HepG2 (cell line): Measurements from ENCODE around the gene IRAK1BP1. TPM values are rescaled to one million over a fixed set of nuclear protein-coding genes. Genes with fewer than 3 reads are reported as not detected.

Experiments used
- ATAC-seq: fragments of 200-7000 bp; cut with Tn5 transposase; 3 replicates; pipeline ENCODE4 v1.9.1; 2020; ENCODE audit warnings: mild to moderate bottlenecking, moderate library complexity
- BruUV-seq: library from RNA; stranded (reverse); fragments of 400-500 nt; replicated peaks from 2 replicates; lab custom pipeline; 2021; lab: Mats Ljungman, UMichigan
- CTCF ChIA-PET: fragments of 300-600 bp; formaldehyde crosslinking; extraction: SDS; loops from one replicate; lab custom pipeline; 2021; ENCODE audit warnings: low total read pairs, inconsistent platforms, low intra/inter-chr PET ratio; lab: Yijun Ruan, JAX
- POLR2A ChIA-PET: fragments of 350-600 bp; sonication (Branson Sonifier 250); formaldehyde crosslinking; loops from one replicate; lab custom pipeline; 2020; ENCODE audit warnings: antibody characterized with exemption, inconsistent platforms; lab: Yijun Ruan, JAX
- DNase-seq: peaks from one replicate; pipeline ENCODE4 v3.0.0-alpha.2; 2015; ENCODE audit warnings: low spot score
- FAIRE-seq: peaks from 3 replicates; lab custom pipeline; 2011; peaks lifted over from hg19 to GRCh38; lab: Jason Lieb, UNC
- H2AFZ ChIP-seq: one replicate; pipeline ENCODE4 v1.6.1; 2011; ENCODE audit warnings: low read length, inconsistent platforms
- H3K27ac ChIP-seq: fragments of 300-600 bp; 3 replicates; pipeline ENCODE4 v1.8.0; 2011; ENCODE audit warnings: mixed run types, mild to moderate bottlenecking, mixed read lengths, low read length, inconsistent platforms; ENCODE audit not compliant: insufficient read depth; ENCODE audit errors: extremely low read length
- H3K27me3 ChIP-seq, 2 experiments: fragments of 200-600 bp in 1 of 2; 2 replicates in 1 of 2; 3 replicates in 1 of 2; pipeline versions ENCODE4 v1.6.0 to v1.8.0; 2011; ENCODE audit warnings: low read length in 2 of 2, mild to moderate bottlenecking in 2 of 2, moderate library complexity in 2 of 2, inconsistent platforms in 1 of 2; ENCODE audit not compliant: insufficient read depth in 2 of 2, control insufficient read depth in 1 of 2
- H3K36me3 ChIP-seq, 2 experiments: fragments of 200-600 bp in 1 of 2; replicated peaks in 1 of 2; 2 replicates in 1 of 2; 3 replicates in 1 of 2; pipeline versions ENCODE4 v1.5.1 to v1.8.0; 2011; ENCODE audit warnings: low read length in 2 of 2, inconsistent platforms in 1 of 2; ENCODE audit not compliant: insufficient read depth in 2 of 2, control insufficient read depth in 1 of 2
- H3K4me1 ChIP-seq: 2 replicates; pipeline ENCODE4 v1.5.1; 2012; ENCODE audit warnings: low read length, inconsistent platforms; ENCODE audit not compliant: insufficient read depth
- H3K4me2 ChIP-seq: 2 replicates; pipeline ENCODE4 v1.6.0; 2011; ENCODE audit warnings: low read depth, low read length, inconsistent platforms
- H3K4me3 ChIP-seq, 3 experiments: fragments of 200-600 bp in 1 of 3; sonication (generic), shearing (Covaris generic) in 1 of 3; replicated peaks in 1 of 3; 2 replicates each; pipeline ENCODE4 v1.5.1; 2011 to 2016; ENCODE audit warnings: low read length in 3 of 3, inconsistent platforms in 2 of 3, low read depth in 2 of 3, mild to moderate bottlenecking in 2 of 3, control low read depth in 1 of 3, mixed read lengths in 1 of 3; ENCODE audit not compliant: insufficient read depth in 1 of 3
- H3K79me2 ChIP-seq: one replicate; pipeline ENCODE4 v1.6.1; 2011; ENCODE audit warnings: low read length, inconsistent platforms; ENCODE audit not compliant: insufficient read depth
- H3K9ac ChIP-seq: 2 replicates; pipeline ENCODE4 v1.6.0; 2011; ENCODE audit warnings: mild to moderate bottlenecking, low read depth, low read length, inconsistent platforms; ENCODE audit not compliant: insufficient read depth
- H3K9me3 ChIP-seq: 2 replicates; pipeline ENCODE4 v1.5.1; 2012; ENCODE audit warnings: mild to moderate bottlenecking, low read length
- H4K20me1 ChIP-seq: 2 replicates; pipeline ENCODE4 v1.6.0; 2011; ENCODE audit warnings: inconsistent platforms, mild to moderate bottlenecking, low read length, moderate library complexity; ENCODE audit not compliant: insufficient read depth
- ARNTL ChIP-seq: sonication (generic); formaldehyde crosslinking; IDR thresholded peaks from 2 replicates; pipeline ENCODE4 v1.4.0; 2020; ENCODE audit warnings: mild to moderate bottlenecking, missing genetic modification reagents
- NCOA1 ChIP-seq: sonication (generic); formaldehyde crosslinking; IDR thresholded peaks from 2 replicates; pipeline ENCODE4 v1.9.0; 2021; ENCODE audit warnings: missing genetic modification reagents
- NPAS2 ChIP-seq: sonication (generic); formaldehyde crosslinking; IDR thresholded peaks from 2 replicates; pipeline ENCODE4 v1.8.0; 2022; ENCODE audit warnings: mild to moderate bottlenecking, missing genetic modification reagents, borderline replicate concordance
- NR2F2 ChIP-seq: IDR thresholded peaks from 2 replicates; pipeline ENCODE4 v1.6.1; 2012; ENCODE audit warnings: low read depth, inconsistent platforms, borderline replicate concordance
- PLSCR1 ChIP-seq: sonication (generic); formaldehyde crosslinking; IDR thresholded peaks from 2 replicates; pipeline ENCODE4 v1.5.0; 2020; ENCODE audit warnings: missing genetic modification reagents, mild to moderate bottlenecking, borderline replicate concordance
- PPARG ChIP-seq: conservative IDR thresholded peaks from 2 replicates; pipeline ENCODE4 v1.6.1; 2016; ENCODE audit warnings: missing biosample characterization, missing genetic modification reagents
- PTBP1 ChIP-seq: fragments of 200-400 bp; formaldehyde crosslinking; IDR thresholded peaks from 2 replicates; pipeline ENCODE4 v1.6.1; 2018; ENCODE audit warnings: low read length, low read depth; ENCODE audit not compliant: poor library complexity, severe bottlenecking
- RAD21 ChIP-seq: fragments of 450-650 bp; formaldehyde crosslinking; IDR thresholded peaks from 2 replicates; pipeline ENCODE4 v1.5.0; 2020; ENCODE audit warnings: mild to moderate bottlenecking
- ZNF282 ChIP-seq: fragments of 450-650 bp; IDR thresholded peaks from 2 replicates; pipeline ENCODE4 v1.6.1; 2018; ENCODE audit not compliant: partially characterized antibody
- ZNF558 ChIP-seq: sonication (generic); formaldehyde crosslinking; IDR thresholded peaks from 2 replicates; pipeline ENCODE4 v1.9.0; 2022; ENCODE audit warnings: mild to moderate bottlenecking, missing genetic modification reagents, borderline replicate concordance
- ZNF607 ChIP-seq: sonication (generic); formaldehyde crosslinking; IDR thresholded peaks from 2 replicates; pipeline ENCODE4 v1.5.1; 2020; ENCODE audit warnings: missing genetic modification reagents, mild to moderate bottlenecking, borderline replicate concordance
- ZNF644 ChIP-seq: IDR thresholded peaks from 2 replicates; pipeline ENCODE4 v1.6.1; 2016; ENCODE audit warnings: low read depth
- ZNF781 ChIP-seq: sonication (generic); formaldehyde crosslinking; IDR thresholded peaks from 2 replicates; pipeline ENCODE4 v1.5.1; 2020; ENCODE audit warnings: borderline replicate concordance, mild to moderate bottlenecking, missing genetic modification reagents; ENCODE audit errors: not compliant biosample characterization
- WGBS: methylation state at CpG from one replicate; pipeline ENCODE4 v1.1.6; 2017; ENCODE audit warnings: low lambda C conversion rate; 5-methylcytosine and 5-hydroxymethylcytosine counted together
- in situ Hi-C: cut with HindIII; loops from 2 replicates; pipeline ENCODE4 v1.10.0; 2017; ENCODE audit warnings: low pct_unique_long_range_greater_than_20kb; ENCODE audit not compliant: extremely low pct_ligation_motif_present
- intact Hi-C: fragments of 100-400 bp; cut with micrococcal nuclease; formaldehyde crosslinking; loops from one replicate; pipeline ENCODE4 v1.10.0; 2022; ENCODE audit not compliant: unreplicated experiment
- polyA plus RNA-seq, 8 experiments: library from polyadenylated mRNA; depleted of rRNA in 3 of 8; stranded (reverse) in 7 of 8; unstranded in 1 of 8; fragments of >200 nt; fragmentation: Illumina TruSeq in 4 of 8; extraction: Trizol in 4 of 8; gene quantifications; 2 replicates each; pipeline versions ENCODE4 v1.2.1 to v1.2.3, GENCODE V29; 2011 to 2016; ENCODE audit warnings: low read depth in 4 of 8, missing spikeins in 1 of 8, mixed read lengths in 1 of 8; ENCODE audit not compliant: insufficient read depth in 1 of 8
- total RNA-seq, 5 experiments: library from RNA; depleted of rRNA; stranded (reverse); fragments of >200 nt; fragmentation: Illumina TruSeq; extraction: Trizol; gene quantifications; 2 replicates each; pipeline ENCODE4 v1.2.3, GENCODE V29; 2016; ENCODE audit warnings: low read depth in 1 of 5
- TF ChIP-seq, protein P1 (sequence below): sonication (generic); formaldehyde crosslinking; IDR thresholded peaks from 2 replicates; pipeline ENCODE4 v1.4.0; 2020; ENCODE audit warnings: missing genetic modification reagents
- TF ChIP-seq, protein P2 (sequence below): sonication (generic); formaldehyde crosslinking; IDR thresholded peaks from 2 replicates; pipeline ENCODE4 v1.4.0; 2020; ENCODE audit warnings: missing genetic modification reagents
- TF ChIP-seq, protein P3 (sequence below): sonication (generic); formaldehyde crosslinking; conservative IDR thresholded peaks from 2 replicates; pipeline ENCODE4 v1.4.0; 2020; ENCODE audit warnings: missing genetic modification reagents

IRAK1BP1 gene
- total and polyA plus RNA-seq, 2 of the 13 experiments (the other 11 are each of a cell fraction or from before 2014, with no cell fraction given) = 0.86 to 1.5 TPM

DNA sequence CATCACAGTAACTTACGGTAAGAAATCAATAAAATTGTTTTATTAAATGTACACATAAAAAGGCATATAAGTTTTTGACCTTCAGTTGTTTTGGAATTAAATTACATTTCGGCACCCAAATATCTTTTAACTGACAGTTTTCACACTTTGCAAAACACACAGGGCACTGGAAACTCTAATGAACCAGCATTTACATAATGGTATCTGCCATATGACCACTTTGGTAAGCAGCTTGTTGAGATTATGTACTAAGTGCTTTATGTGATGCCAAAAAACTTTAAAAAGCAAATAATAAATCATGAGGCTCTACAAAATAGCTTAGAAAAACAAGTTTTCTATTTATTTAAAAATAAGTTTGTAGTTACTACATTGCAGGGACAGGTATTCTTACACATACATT lies 68.2 kb downstream of the IRAK1BP1 start:
- WGBS = 98% methylated on average over 2 of the region's 2 CpGs
- intact Hi-C loops = no loop called here
- CTCF ChIA-PET = no interaction called here

More for the DNA sequence above, 68.2 kb downstream of the IRAK1BP1 start:
- no peaks in the 10 kb centered on the region for H4K20me1 ChIP-seq
- no peak overlapping the region for H3K4me2 ChIP-seq
- H3K79me2 ChIP-seq = no peaks in the 10 kb centered on the region
- ATAC-seq (no peak), DNase-seq (no peak), FAIRE-seq (no peak)
- peaks cover under 1 to 11% of the 10 kb centered on the region in 2 experiments; a peak in 4 of 5 replicates for H3K36me3 ChIP-seq
- no peak overlapping the region for H3K9ac ChIP-seq
- no peak overlapping the region for H3K27ac ChIP-seq
- TF ChIP-seq NR2F2 = no peak
- no peak for TF ChIP-seq ZNF558 (CRISPR knock-in tag)
- TF ChIP-seq PPARG (CRISPR knock-in tag) = no peak
- TF ChIP-seq PTBP1 = no peak
- no peak for TF ChIP-seq ZNF644 (CRISPR knock-in tag)
- TF ChIP-seq, protein P1, sequence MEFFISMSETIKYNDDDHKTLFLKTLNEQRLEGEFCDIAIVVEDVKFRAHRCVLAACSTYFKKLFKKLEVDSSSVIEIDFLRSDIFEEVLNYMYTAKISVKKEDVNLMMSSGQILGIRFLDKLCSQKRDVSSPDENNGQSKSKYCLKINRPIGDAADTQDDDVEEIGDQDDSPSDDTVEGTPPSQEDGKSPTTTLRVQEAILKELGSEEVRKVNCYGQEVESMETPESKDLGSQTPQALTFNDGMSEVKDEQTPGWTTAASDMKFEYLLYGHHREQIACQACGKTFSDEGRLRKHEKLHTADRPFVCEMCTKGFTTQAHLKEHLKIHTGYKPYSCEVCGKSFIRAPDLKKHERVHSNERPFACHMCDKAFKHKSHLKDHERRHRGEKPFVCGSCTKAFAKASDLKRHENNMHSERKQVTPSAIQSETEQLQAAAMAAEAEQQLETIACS (CRISPR knock-in tag) = no peak
- TF ChIP-seq ZNF781 (CRISPR knock-in tag) = no peak
- no peak for TF ChIP-seq NPAS2
- TF ChIP-seq ARNTL (CRISPR knock-in tag) = no peak
- TF ChIP-seq RAD21 (CRISPR knock-in tag) = no peak
- no peak for TF ChIP-seq ZNF282
- TF ChIP-seq PLSCR1 (CRISPR knock-in tag) = no peak
- TF ChIP-seq, protein P2, sequence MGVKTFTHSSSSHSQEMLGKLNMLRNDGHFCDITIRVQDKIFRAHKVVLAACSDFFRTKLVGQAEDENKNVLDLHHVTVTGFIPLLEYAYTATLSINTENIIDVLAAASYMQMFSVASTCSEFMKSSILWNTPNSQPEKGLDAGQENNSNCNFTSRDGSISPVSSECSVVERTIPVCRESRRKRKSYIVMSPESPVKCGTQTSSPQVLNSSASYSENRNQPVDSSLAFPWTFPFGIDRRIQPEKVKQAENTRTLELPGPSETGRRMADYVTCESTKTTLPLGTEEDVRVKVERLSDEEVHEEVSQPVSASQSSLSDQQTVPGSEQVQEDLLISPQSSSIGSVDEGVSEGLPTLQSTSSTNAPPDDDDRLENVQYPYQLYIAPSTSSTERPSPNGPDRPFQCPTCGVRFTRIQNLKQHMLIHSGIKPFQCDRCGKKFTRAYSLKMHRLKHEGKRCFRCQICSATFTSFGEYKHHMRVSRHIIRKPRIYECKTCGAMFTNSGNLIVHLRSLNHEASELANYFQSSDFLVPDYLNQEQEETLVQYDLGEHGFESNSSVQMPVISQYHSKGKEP (CRISPR knock-in tag) = no peak
- TF ChIP-seq NCOA1 (CRISPR knock-in tag) = no peak
- TF ChIP-seq ZNF607 (CRISPR knock-in tag) = no peak
- TF ChIP-seq, protein P3, sequence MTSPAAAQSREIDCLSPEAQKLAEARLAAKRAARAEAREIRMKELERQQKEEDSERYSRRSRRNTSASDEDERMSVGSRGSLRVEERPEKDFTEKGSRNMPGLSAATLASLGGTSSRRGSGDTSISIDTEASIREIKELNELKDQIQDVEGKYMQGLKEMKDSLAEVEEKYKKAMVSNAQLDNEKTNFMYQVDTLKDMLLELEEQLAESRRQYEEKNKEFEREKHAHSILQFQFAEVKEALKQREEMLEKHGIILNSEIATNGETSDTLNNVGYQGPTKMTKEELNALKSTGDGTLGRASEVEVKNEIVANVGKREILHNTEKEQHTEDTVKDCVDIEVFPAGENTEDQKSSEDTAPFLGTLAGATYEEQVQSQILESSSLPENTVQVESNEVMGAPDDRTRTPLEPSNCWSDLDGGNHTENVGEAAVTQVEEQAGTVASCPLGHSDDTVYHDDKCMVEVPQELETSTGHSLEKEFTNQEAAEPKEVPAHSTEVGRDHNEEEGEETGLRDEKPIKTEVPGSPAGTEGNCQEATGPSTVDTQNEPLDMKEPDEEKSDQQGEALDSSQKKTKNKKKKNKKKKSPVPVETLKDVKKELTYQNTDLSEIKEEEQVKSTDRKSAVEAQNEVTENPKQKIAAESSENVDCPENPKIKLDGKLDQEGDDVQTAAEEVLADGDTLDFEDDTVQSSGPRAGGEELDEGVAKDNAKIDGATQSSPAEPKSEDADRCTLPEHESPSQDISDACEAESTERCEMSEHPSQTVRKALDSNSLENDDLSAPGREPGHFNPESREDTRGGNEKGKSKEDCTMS (CRISPR knock-in tag) = no peak
- no peaks in the 10 kb centered on the region for H3K27me3 ChIP-seq
- POLR2A ChIA-PET = no interaction called here
- no peaks in the 10 kb centered on the region for H3K9me3 ChIP-seq
- BruUV-seq = no TSS peak
- in situ Hi-C loops = no loop called here
- H2AFZ ChIP-seq = no peak overlapping the region
- H3K4me1 ChIP-seq = no peaks in the 10 kb centered on the region
- no peak overlapping the region for H3K4me3 ChIP-seq
